Endodermal cell (in vitro differentiated cells): ENCODE data around the gene ZNF516. TPM values are rescaled to one million over a fixed set of nuclear protein-coding genes. Genes with fewer than 3 reads are reported as not detected.

Source experiments
- DNase-seq: peaks from one replicate; pipeline ENCODE4 v3.0.0-alpha.2; 2017
- H3K27ac ChIP-seq: 2 replicates; pipeline ENCODE4 v1.5.1; 2013; ENCODE audit warnings: mild to moderate bottlenecking, low read depth, low read length, moderate library complexity
- H3K27me3 ChIP-seq: 2 replicates; pipeline ENCODE4 v1.6.1; 2013; ENCODE audit warnings: mild to moderate bottlenecking, low read length, moderate library complexity; ENCODE audit not compliant: insufficient read depth, control insufficient read depth, poor library complexity, severe bottlenecking
- H3K36me3 ChIP-seq: 2 replicates; pipeline ENCODE4 v1.7.0; 2013; ENCODE audit warnings: mild to moderate bottlenecking, low read length, moderate library complexity; ENCODE audit not compliant: control insufficient read depth, insufficient read depth
- H3K4me1 ChIP-seq: one replicate; pipeline ENCODE4 v1.7.0; 2013; ENCODE audit warnings: low read length; ENCODE audit not compliant: control insufficient read depth, insufficient read depth
- H3K4me3 ChIP-seq: 2 replicates; pipeline ENCODE4 v1.5.1; 2013; ENCODE audit warnings: mild to moderate bottlenecking, low read length, moderate library complexity
- H3K9ac ChIP-seq: 2 replicates; pipeline ENCODE4 v1.6.1; 2013; ENCODE audit warnings: mild to moderate bottlenecking, low read length, moderate library complexity; ENCODE audit not compliant: poor library complexity, severe bottlenecking; ENCODE audit errors: extremely low read depth
- H3K9me3 ChIP-seq: 2 replicates; pipeline ENCODE4 v1.6.1; 2013; ENCODE audit warnings: mild to moderate bottlenecking, low read length, moderate library complexity; ENCODE audit not compliant: control insufficient read depth
- H3K27ac Mint-ChIP-seq: 2 replicates; pipeline ENCODE4 v1.8.0; 2020; ENCODE audit warnings: mixed read lengths
- H3K27me3 Mint-ChIP-seq: 2 replicates; pipeline ENCODE4 v1.8.0; 2021; ENCODE audit warnings: mild to moderate bottlenecking, mixed read lengths; ENCODE audit not compliant: insufficient read depth
- H3K36me3 Mint-ChIP-seq: 2 replicates; pipeline ENCODE4 v1.8.0; 2020; ENCODE audit warnings: low read depth, mixed read lengths
- H3K4me1 Mint-ChIP-seq: 2 replicates; pipeline ENCODE4 v1.8.0; 2020; ENCODE audit warnings: mixed read lengths
- H3K4me3 Mint-ChIP-seq: 2 replicates; pipeline ENCODE4 v1.8.0; 2020; ENCODE audit warnings: mild to moderate bottlenecking, moderate library complexity, mixed read lengths
- H3K9me3 Mint-ChIP-seq: 2 replicates; pipeline ENCODE4 v1.8.0; 2020; ENCODE audit warnings: mild to moderate bottlenecking, mixed read lengths
- CTCF ChIP-seq: fragments of 200-600 bp; sonication (generic); conservative IDR thresholded peaks from 2 replicates; pipeline ENCODE4 v1.5.0; 2021; ENCODE audit warnings: antibody characterized with exemption, mild to moderate bottlenecking
- WGBS, 2 experiments: methylation state at CpG; one replicate each; pipeline versions ENCODE4 v1.1.5 to v1.1.7; 2013; ENCODE audit warnings: missing lambda C conversion rate in 2 of 2, mixed read lengths in 1 of 2; ENCODE audit not compliant: insufficient coverage in 1 of 2, insufficient read length in 1 of 2; 5-methylcytosine and 5-hydroxymethylcytosine counted together
- total RNA-seq, 2 donors: library from RNA; stranded (reverse); fragmentation: NEBNext Ultra II Directional in 1 of 2; extraction: Animal tissue kit (Norgen Biotek cat#: 25700) in 1 of 2; gene quantifications; 2 replicates in 1 of 2; 3 replicates in 1 of 2; pipeline ENCODE4 v1.2.1, GENCODE V29; 2021

ZNF516 gene
- total RNA-seq, 2 donors from 2014 or later = 60.2 to 77.9 TPM

DNA sequence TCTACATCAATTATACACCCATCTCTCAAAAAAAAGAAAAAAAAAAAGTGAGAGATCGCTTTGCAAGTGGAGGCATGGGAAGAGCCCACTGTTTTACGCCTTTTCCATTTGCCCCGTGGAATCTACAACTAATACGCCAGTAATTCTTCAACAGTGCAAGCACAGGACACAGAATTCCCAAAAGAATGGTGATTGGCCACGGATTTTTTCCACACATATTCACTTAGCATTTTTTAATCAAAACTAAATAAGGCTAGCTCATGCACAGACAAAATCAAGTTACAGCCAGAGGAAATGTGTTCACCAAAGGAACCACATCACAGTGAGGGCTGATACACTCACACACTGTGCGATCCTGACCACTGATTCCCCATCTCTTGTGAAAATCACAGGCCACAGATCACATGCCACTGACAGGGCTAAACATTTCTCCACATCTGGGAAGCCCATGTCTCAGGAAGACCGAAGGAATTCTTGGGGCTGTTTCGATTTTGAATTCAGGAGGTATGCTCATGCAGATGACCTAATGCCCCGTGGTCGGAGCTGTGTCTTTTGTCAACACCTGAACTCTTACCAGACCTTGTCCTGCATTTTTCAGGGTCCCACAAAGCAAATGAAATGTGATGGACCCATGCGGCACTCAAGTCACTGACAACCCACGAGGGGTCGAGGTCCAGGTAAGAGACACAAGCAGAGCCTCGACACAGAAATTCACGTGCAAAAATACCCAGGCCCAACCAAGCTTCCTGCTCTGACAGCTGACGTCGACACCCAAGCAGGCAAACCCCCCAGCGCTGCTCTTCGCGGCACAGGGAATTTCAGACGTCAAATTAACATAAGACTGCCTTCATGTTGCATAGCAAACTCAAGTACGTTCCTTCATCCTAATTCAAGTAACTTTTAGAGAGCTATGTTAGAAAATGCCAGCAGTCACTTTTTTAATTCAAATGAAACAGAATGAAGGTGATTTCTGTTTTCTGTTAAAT, 69.6 kb downstream of the ZNF516 start:
- peaks cover 42% of the 10 kb centered on the region for H3K4me1 Mint-ChIP-seq
- peak; percentile 65 for DNase-seq
- no peak overlapping the region for H3K4me3 Mint-ChIP-seq
- no peak for TF ChIP-seq CTCF
- Histone ChIP-seq H3K4me3 (no peak overlapping the region), H3K9me3 (no peaks in the 10 kb centered on the region), H3K27me3 (no peaks in the 10 kb centered on the region), H3K27ac (peak overlapping the region; percentile 8), H3K9ac (no peak overlapping the region), H3K36me3 (no peaks in the 10 kb centered on the region), H3K4me1 (peaks cover 5% of the 10 kb centered on the region)
- WGBS, 2 experiments = 69 to 71% methylated on average over 18 to 22 of the region's 22 CpGs
- no peaks in the 10 kb centered on the region for H3K36me3 Mint-ChIP-seq
- H3K9me3 Mint-ChIP-seq = no peaks in the 10 kb centered on the region
- no peaks in the 10 kb centered on the region for H3K27me3 Mint-ChIP-seq
- H3K27ac Mint-ChIP-seq = no peak overlapping the region

DNA sequence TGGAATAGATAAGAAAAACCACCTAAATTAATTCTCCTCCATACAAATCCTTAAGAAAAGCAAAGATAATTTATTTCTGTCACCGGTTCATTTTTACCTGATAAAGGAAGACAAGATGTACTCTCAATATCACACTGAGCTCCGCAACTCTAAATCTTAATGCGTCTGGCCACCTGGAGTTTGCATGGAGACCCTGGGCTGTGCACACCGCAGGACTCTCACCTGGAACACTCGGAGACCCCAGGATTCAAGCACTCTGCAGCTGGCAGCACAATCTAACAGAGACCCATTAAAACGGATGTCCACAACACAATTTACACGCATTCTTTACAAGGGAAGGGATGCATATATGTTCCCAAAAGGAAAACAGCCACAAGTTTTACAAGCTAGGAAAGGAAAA, 72.2 kb downstream of the ZNF516 start:
- Histone ChIP-seq H3K4me3 (no peak overlapping the region), H3K36me3 (no peaks in the 10 kb centered on the region), H3K9me3 (no peaks in the 10 kb centered on the region), H3K27me3 (no peaks in the 10 kb centered on the region), H3K9ac (no peak overlapping the region), H3K27ac (no peak overlapping the region), H3K4me1 (peaks cover 10% of the 10 kb centered on the region)
- Mint-ChIP-seq H3K27ac (no peak overlapping the region), H3K4me3 (no peak overlapping the region), H3K4me1 (peaks cover 54% of the 10 kb centered on the region), H3K36me3 (no peaks in the 10 kb centered on the region), H3K27me3 (no peaks in the 10 kb centered on the region), H3K9me3 (no peaks in the 10 kb centered on the region)
- no peak for TF ChIP-seq CTCF
- 83 to 94% methylated on average over 7 of the region's 7 CpGs for WGBS, 2 experiments
- DNase-seq = no peak

DNA sequence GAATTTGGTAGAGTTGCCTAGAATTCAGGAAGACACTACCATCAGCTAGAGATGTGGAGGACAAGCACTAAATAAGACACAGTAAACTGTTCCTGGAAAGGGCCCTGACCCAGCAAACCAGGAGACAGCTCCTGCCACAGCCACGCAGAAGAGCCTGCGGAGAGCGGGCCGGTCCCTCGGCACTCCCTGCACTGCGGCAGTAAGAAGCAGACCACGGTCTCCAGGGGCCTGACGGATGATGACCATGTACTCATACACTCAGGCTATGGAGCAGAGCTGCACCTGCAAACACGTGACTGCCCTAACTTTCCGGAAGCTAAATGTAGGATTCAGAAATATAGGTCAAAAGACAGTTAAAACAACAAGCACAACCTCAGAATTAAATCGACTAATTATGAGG, 72.9 kb downstream of the ZNF516 start:
- no peak overlapping the region for H3K27ac ChIP-seq
- WGBS, 2 experiments = 94 to 95% methylated on average over 10 of the region's 11 CpGs
- H3K9ac ChIP-seq = no peak overlapping the region
- no peak overlapping the region for H3K4me3 ChIP-seq
- Mint-ChIP-seq H3K4me1 (peaks cover 55% of the 10 kb centered on the region), H3K27ac (no peak overlapping the region), H3K27me3 (no peaks in the 10 kb centered on the region), H3K36me3 (no peaks in the 10 kb centered on the region), H3K9me3 (no peaks in the 10 kb centered on the region), H3K4me3 (no peak overlapping the region)
- peaks cover 10% of the 10 kb centered on the region for H3K4me1 ChIP-seq
- peak; percentile 38 for DNase-seq
- H3K36me3 ChIP-seq = no peaks in the 10 kb centered on the region
- no peak for TF ChIP-seq CTCF
- H3K27me3 ChIP-seq = no peaks in the 10 kb centered on the region
- no peaks in the 10 kb centered on the region for H3K9me3 ChIP-seq
